ENCODE results near the gene EDN1.
"Not testable (repeated sequence)": the region's sequence is repeated elsewhere in the genome, so short reads cannot be mapped to it uniquely, and the experiment has no call there.

The EDN1 gene

GRCh38 chr6:12295558-12296254, 5.5 kb downstream of the EDN1 start:
- no peak for DNase-seq

GRCh38 chr6:12296255-12296573, 6.1 kb downstream of the EDN1 start:
- no peak for DNase-seq

- DNase-seq, result no peak
These were observed 6.4 kb downstream of the EDN1 start for GRCh38 chr6:12296604-12297003.

- no peak for DNase-seq
These were observed 7.3 kb downstream of the EDN1 start for GRCh38 chr6:12297363-12298016.

GRCh38 chr6:12298017-12298978, 8.1 kb downstream of the EDN1 start:
- DNase-seq, result no peak

GRCh38 chr6:12298995-12299394, 8.8 kb downstream of the EDN1 start:
- DNase-seq, result no peak

- DNase-seq, result no peak
These were observed 10.9 kb downstream of the EDN1 start for GRCh38 chr6:12301018-12301417.

- no peak for DNase-seq
These were observed 14.3 kb downstream of the EDN1 start for GRCh38 chr6:12304487-12304886.

- no peak for DNase-seq
These were observed 18.9 kb downstream of the EDN1 start for GRCh38 chr6:12309070-12309469.

- no peak for DNase-seq
These were observed 20.9 kb downstream of the EDN1 start for GRCh38 chr6:12311106-12311505.

GRCh38 chr6:12312736-12313135, 22.6 kb downstream of the EDN1 start:
- DNase-seq, result no peak

- DNase-seq, result no peak
These were observed 23.3 kb downstream of the EDN1 start for GRCh38 chr6:12313306-12313991.

- no peak for DNase-seq
These were observed 23.9 kb downstream of the EDN1 start for GRCh38 chr6:12313992-12314589.

- no peak for DNase-seq
These were observed 24.6 kb downstream of the EDN1 start for GRCh38 chr6:12314751-12315150.

GRCh38 chr6:12315292-12316081, 25.3 kb downstream of the EDN1 start:
- no peak for DNase-seq

GRCh38 chr6:12318749-12319148, 28.6 kb downstream of the EDN1 start:
- DNase-seq, result no peak

GRCh38 chr6:12320074-12320473, 29.9 kb downstream of the EDN1 start:
- not testable (repeated sequence) for DNase-seq

- DNase-seq, result no peak
These were observed 33.9 kb downstream of the EDN1 start for GRCh38 chr6:12324099-12324498.

GRCh38 chr6:12324748-12325147, 34.6 kb downstream of the EDN1 start:
- no peak for DNase-seq

- no peak for DNase-seq
These were observed 35.7 kb downstream of the EDN1 start for GRCh38 chr6:12325872-12326271.

GRCh38 chr6:12327391-12327790, 37.2 kb downstream of the EDN1 start:
- DNase-seq, result no peak

GRCh38 chr6:12327988-12328387, 37.8 kb downstream of the EDN1 start:
- DNase-seq, result no peak

All from DMS79 (cell line).